GM13976 (cell line): ENCODE measurements around the gene FAM228B.

ENCODE experiments used
- DNase-seq: peaks from one replicate; pipeline ENCODE4 v3.0.0; 2012; ENCODE audit warnings: low spot score
- in situ Hi-C: fragments of 300-500 bp; cut with MboI; formaldehyde crosslinking; loops from one replicate; pipeline ENCODE4 v1.12.0; 2022; ENCODE audit warnings: low sequenced_read_pairs, mixed read lengths, inconsistent platforms; ENCODE audit not compliant: unreplicated experiment
- TF ChIP-seq, protein P1 (sequence below): IDR thresholded peaks from 2 replicates; pipeline ENCODE4 v1.5.1; 2012; ENCODE audit warnings: borderline replicate concordance, mild to moderate bottlenecking; ENCODE audit not compliant: insufficient read depth; ENCODE audit errors: extremely low read depth, missing control alignments, control extremely low read depth

The FAM228B gene

GRCh38 chr2:24169023-24169422, 45.8 kb downstream of the FAM228B start:
- TF ChIP-seq, protein P1, sequence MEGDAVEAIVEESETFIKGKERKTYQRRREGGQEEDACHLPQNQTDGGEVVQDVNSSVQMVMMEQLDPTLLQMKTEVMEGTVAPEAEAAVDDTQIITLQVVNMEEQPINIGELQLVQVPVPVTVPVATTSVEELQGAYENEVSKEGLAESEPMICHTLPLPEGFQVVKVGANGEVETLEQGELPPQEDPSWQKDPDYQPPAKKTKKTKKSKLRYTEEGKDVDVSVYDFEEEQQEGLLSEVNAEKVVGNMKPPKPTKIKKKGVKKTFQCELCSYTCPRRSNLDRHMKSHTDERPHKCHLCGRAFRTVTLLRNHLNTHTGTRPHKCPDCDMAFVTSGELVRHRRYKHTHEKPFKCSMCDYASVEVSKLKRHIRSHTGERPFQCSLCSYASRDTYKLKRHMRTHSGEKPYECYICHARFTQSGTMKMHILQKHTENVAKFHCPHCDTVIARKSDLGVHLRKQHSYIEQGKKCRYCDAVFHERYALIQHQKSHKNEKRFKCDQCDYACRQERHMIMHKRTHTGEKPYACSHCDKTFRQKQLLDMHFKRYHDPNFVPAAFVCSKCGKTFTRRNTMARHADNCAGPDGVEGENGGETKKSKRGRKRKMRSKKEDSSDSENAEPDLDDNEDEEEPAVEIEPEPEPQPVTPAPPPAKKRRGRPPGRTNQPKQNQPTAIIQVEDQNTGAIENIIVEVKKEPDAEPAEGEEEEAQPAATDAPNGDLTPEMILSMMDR: no peak
- in situ Hi-C loops: no loop called here
- no peak for DNase-seq

DNA sequence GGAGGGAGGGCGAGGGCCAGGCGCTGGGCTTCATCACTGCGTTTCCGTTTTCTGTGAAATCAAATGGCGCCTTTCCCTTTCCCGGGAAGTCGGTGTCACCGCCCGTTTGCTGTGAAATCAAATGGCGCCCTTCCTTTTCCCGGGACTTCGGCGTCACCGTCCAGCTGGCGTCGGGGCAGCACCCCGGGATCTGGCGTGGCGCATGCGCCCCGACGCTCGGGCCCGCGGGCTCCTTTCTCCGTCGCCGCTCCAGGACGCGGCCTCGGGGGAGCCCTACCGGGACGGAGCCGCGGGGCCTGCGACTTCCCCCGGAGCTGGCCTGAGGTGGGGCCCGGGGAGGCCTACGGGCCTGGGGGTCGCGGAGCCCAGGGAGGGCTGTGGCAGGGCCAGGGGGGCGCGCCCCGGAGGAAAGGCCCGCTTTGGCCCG, 51.6 kb downstream of the FAM228B start, which contains the start of gene FAM228A:
FAM228A (plus strand) TSS at position 203 of the 427 bp plus-strand sequence. CDS start 428 bp downstream, outside the sequence.
- TF ChIP-seq, protein P1: no peak
- in situ Hi-C loops: no loop called here
- no peak for DNase-seq

- TF ChIP-seq, protein P1: no peak
- DNase-seq: no peak
- in situ Hi-C loops: no loop called here
Measured at GRCh38 chr2:24175631-24176187, 52.4 kb downstream of the FAM228B start.

DNA sequence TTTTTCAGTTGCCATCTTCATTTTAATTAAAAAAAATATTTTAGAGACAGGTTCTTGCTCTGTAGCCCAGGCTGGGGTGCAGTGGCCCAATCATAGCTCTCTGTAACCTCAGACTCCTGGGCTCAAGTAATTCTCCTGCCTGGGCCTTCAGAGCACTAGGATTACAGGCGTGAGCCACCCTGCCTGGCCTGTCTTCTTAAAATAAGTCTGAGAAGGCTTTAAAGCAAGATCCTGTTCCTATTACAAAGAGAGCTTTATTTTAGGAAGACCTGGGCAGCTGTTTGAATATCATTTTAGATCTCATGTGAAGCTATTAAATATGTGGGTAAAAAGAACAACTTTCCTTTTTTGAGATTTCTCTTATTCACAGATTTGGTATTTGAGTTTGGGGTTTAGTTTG, 53.1 kb downstream of the FAM228B start:
- no peak for DNase-seq
- in situ Hi-C loops: no loop called here
- TF ChIP-seq, protein P1: no peak

- TF ChIP-seq, protein P1: no peak
- DNase-seq: no peak
- in situ Hi-C loops: no loop called here
Measured at GRCh38 chr2:24179683-24180082, 56.4 kb downstream of the FAM228B start.

DNA sequence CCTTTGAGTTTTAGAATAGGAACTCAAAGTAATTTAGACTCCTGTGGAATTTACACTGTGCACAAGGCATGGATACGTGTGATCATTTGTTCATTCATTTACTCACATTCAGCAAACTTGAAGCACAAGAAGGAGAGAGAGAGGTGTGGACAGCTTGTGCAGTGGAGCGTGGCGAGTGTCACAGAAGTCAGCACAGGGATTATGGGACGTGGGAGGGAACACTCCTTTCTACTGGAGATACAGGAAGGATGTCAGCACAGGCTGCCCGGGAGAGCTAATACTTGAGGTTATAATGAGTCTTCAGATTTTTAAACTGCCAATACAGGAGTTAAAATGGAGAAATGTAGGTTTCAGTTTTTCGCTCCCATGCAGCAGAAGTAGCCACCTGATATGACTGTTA, 58.6 kb downstream of the FAM228B start:
- TF ChIP-seq, protein P1: no peak
- in situ Hi-C loops: no loop called here
- DNase-seq: no peak

- DNase-seq: no peak
- TF ChIP-seq, protein P1: no peak
- in situ Hi-C loops: no loop called here
Measured at GRCh38 chr2:24182507-24182906, 59.2 kb downstream of the FAM228B start.
